ENCODE results near the gene RIMS1.

GRCh38 chr6:71997341-71997740, 111.0 kb downstream of the RIMS1 start:
- TF ChIP-seq CTCF (IDR thresholded peaks at IDR 0.05 in 4 of 5, conservative IDR thresholded peaks at IDR 0.05 in 1 of 5) (no peak), POLR2A (IDR thresholded peaks at IDR 0.05) (no peak)

Data from gastrocnemius medialis (tissue), 4 donors.